Kidney glomerular epithelial cell (primary cell): ENCODE data around the gene TRIM65.
A peak's percentile ranks its signal among the peaks of the same experiment; 100 is the strongest.
"Not testable (repeated sequence)": the region's sequence is repeated elsewhere in the genome, so short reads cannot be mapped to it uniquely, and the experiment has no call there.

Source experiments
- DNase-seq: peaks from one replicate; lab custom pipeline; 2025; lab: John Stamatoyannopoulos, UW

Gene TRIM65

GRCh38 chr17:75895370-75896155 lies 1.2 kb downstream of the TRIM65 start:
- DNase-seq, result no peak

- no peak for DNase-seq
Measured at GRCh38 chr17:75894049-75894733, 2.6 kb downstream of the TRIM65 start.

- DNase-seq, result no peak
Measured at GRCh38 chr17:75893305-75894048, 3.3 kb downstream of the TRIM65 start.

- no peak for DNase-seq
Measured at GRCh38 chr17:75892556-75893224, 4.1 kb downstream of the TRIM65 start.

- no peak for DNase-seq
Measured at GRCh38 chr17:75891605-75892555, 4.9 kb downstream of the TRIM65 start.

GRCh38 chr17:75891022-75891604 lies 5.6 kb downstream of the TRIM65 start:
- DNase-seq, result no peak

- DNase-seq, result no peak
Measured at GRCh38 chr17:75889454-75889853, 7.3 kb downstream of the TRIM65 start.

- DNase-seq, result no peak
Measured at GRCh38 chr17:75888484-75888883, 8.3 kb downstream of the TRIM65 start.

- DNase-seq, result not testable (repeated sequence)
Measured at GRCh38 chr17:75885860-75886259, 10.9 kb downstream of the TRIM65 start.

- DNase-seq, result no peak
Measured at GRCh38 chr17:75885431-75885830, 11.3 kb downstream of the TRIM65 start.

GRCh38 chr17:75881678-75882454 lies 14.9 kb downstream of the TRIM65 start:
- no peak for DNase-seq

- DNase-seq, result no peak
Measured at GRCh38 chr17:75880266-75880665, 16.5 kb downstream of the TRIM65 start.

- no peak for DNase-seq
Measured at GRCh38 chr17:75878174-75878998, 18.4 kb downstream of the TRIM65 start, which contains the start of gene TRIM47. Gene TRIM47, minus strand, starts transcription at chr17:75878581. Its CDS starts 33 bp downstream, at chr17:75878548.

GRCh38 chr17:75877752-75878173 lies 19.0 kb downstream of the TRIM65 start:
- DNase-seq, result peak; percentile 37

GRCh38 chr17:75876938-75877751 lies 19.6 kb downstream of the TRIM65 start:
- DNase-seq, result peak; percentile 86

- no peak for DNase-seq
Measured at GRCh38 chr17:75876190-75876937, 20.4 kb downstream of the TRIM65 start.

- peak; percentile 66 for DNase-seq
Measured at GRCh38 chr17:75875940-75876189, 20.9 kb downstream of the TRIM65 start.
